22Rv1 (cell line): ENCODE measurements around the gene CYP19A1.

Experiments
- H3K27ac ChIP-seq: fragments of 450-650 bp; 2 replicates; pipeline ENCODE4 v1.5.1; 2017
- CTCF ChIP-seq: fragments of 450-650 bp; IDR thresholded peaks from 2 replicates; pipeline ENCODE4 v1.5.1; 2017; ENCODE audit warnings: mild to moderate bottlenecking
- ZFX ChIP-seq: fragments of 450-650 bp; IDR thresholded peaks from 2 replicates; pipeline ENCODE4 v1.6.1; 2017; ENCODE audit warnings: antibody characterized with exemption, borderline replicate concordance

The CYP19A1 gene

GRCh38 chr15:51315726-51316125, 22.7 kb downstream of the CYP19A1 start:
- no peak overlapping the region for H3K27ac ChIP-seq
- TF ChIP-seq CTCF (no peak), ZFX (no peak)

GRCh38 chr15:51314391-51315337, 23.7 kb downstream of the CYP19A1 start:
- no peak for TF ChIP-seq CTCF
- no peak for TF ChIP-seq ZFX
- H3K27ac ChIP-seq = no peak overlapping the region

- no peak overlapping the region for H3K27ac ChIP-seq
- TF ChIP-seq ZFX (no peak), CTCF (no peak)
These were observed 24.6 kb downstream of the CYP19A1 start for GRCh38 chr15:51313644-51314280.

GRCh38 chr15:51313074-51313393, 25.4 kb downstream of the CYP19A1 start:
- TF ChIP-seq ZFX (no peak), CTCF (no peak)
- peak overlapping the region; percentile 32; the same call in 1 of the 2 replicates for H3K27ac ChIP-seq

GRCh38 chr15:51312166-51313073, 26.0 kb downstream of the CYP19A1 start:
- peak overlapping the region; percentile 32 for H3K27ac ChIP-seq
- TF ChIP-seq ZFX (no peak), CTCF (no peak)

GRCh38 chr15:51311510-51311909, 26.9 kb downstream of the CYP19A1 start:
- TF ChIP-seq CTCF (no peak), ZFX (no peak)

More at GRCh38 chr15:51311510-51311909, 26.9 kb downstream of the CYP19A1 start:
- peak overlapping the region; percentile 32; the same call in 1 of the 2 replicates for H3K27ac ChIP-seq
